PC-9 (cell line): ENCODE data around the gene ARHGAP26. TPM values are rescaled to one million over a fixed set of nuclear protein-coding genes. Genes with fewer than 3 reads are reported as not detected.

Source experiments
- BruUV-seq: library from RNA; stranded (reverse); fragments of 400-500 nt; replicated peaks from 2 replicates; lab custom pipeline; 2021; lab: Mats Ljungman, UMichigan
- CTCF ChIA-PET: fragments of 300-600 bp; sonication (Branson Sonifier 250); formaldehyde crosslinking; loops from one replicate; lab custom pipeline; 2022; ENCODE audit warnings: antibody characterized with exemption; lab: Charles Lee
- POLR2A ChIA-PET: fragments of 300-600 bp; sonication (Branson Sonifier 250); formaldehyde crosslinking; loops from one replicate; lab custom pipeline; 2022; ENCODE audit warnings: antibody characterized with exemption; ENCODE audit not compliant: unreplicated experiment; lab: Charles Lee
- DNase-seq, 2 experiments: peaks; one replicate each; pipeline versions ENCODE4 v3.0.0 to v3.0.0-alpha.2; 2015 to 2022; ENCODE audit warnings: mixed read lengths in 1 of 2
- H2AFZ ChIP-seq: fragments of 200-600 bp; sonication (generic); 2 replicates; pipeline ENCODE4 v1.8.1; 2017; ENCODE audit warnings: antibody characterized with exemption
- H3F3A ChIP-seq: fragments of 200-600 bp; sonication (generic); 2 replicates; pipeline ENCODE4 v1.8.1; 2017; ENCODE audit warnings: antibody characterized with exemption, mild to moderate bottlenecking, low read depth; ENCODE audit not compliant: insufficient read depth
- H3K27ac ChIP-seq: fragments of 200-600 bp; sonication (generic); 2 replicates; pipeline ENCODE4 v1.6.1; 2016; ENCODE audit warnings: mixed run types
- H3K27me3 ChIP-seq: fragments of 200-600 bp; sonication (generic); 2 replicates; pipeline ENCODE4 v1.6.1; 2016; ENCODE audit warnings: low read depth, mixed run types; ENCODE audit not compliant: insufficient read depth
- H3K36me3 ChIP-seq: fragments of 200-600 bp; sonication (generic); 2 replicates; pipeline ENCODE4 v1.6.1; 2016; ENCODE audit warnings: low read depth, mixed run types
- H3K4me1 ChIP-seq: fragments of 200-600 bp; sonication (generic); replicated peaks from 2 replicates; pipeline ENCODE4 v1.6.1; 2016; ENCODE audit warnings: mixed run types; ENCODE audit not compliant: insufficient read depth
- H3K4me2 ChIP-seq: fragments of 200-600 bp; sonication (generic); 2 replicates; pipeline ENCODE4 v1.6.1; 2017; ENCODE audit warnings: mixed run types
- H3K4me3 ChIP-seq: fragments of 200-600 bp; sonication (generic); 2 replicates; pipeline ENCODE4 v1.6.1; 2016; ENCODE audit warnings: mixed run types
- H3K79me2 ChIP-seq: fragments of 200-600 bp; sonication (generic); 2 replicates; pipeline ENCODE4 v1.6.1; 2017; ENCODE audit warnings: low read depth, mixed run types
- H3K9me2 ChIP-seq: fragments of 200-600 bp; sonication (generic); 2 replicates; pipeline ENCODE4 v1.8.1; 2017; ENCODE audit warnings: mild to moderate bottlenecking; ENCODE audit not compliant: insufficient read depth
- H3K9me3 ChIP-seq: fragments of 200-600 bp; sonication (generic); 2 replicates; pipeline ENCODE4 v1.8.1; 2016; ENCODE audit warnings: low read depth; ENCODE audit not compliant: insufficient read depth
- H4K20me1 ChIP-seq: fragments of 200-600 bp; sonication (generic); 2 replicates; pipeline ENCODE4 v1.8.1; 2017; ENCODE audit not compliant: insufficient read depth
- EZH2 ChIP-seq: fragments of 200-600 bp; sonication (generic); IDR thresholded peaks from 2 replicates; pipeline ENCODE4 v1.8.0; 2017; ENCODE audit warnings: antibody characterized with exemption, low read depth
- intact Hi-C: fragments of 100-400 bp; cut with micrococcal nuclease; formaldehyde crosslinking; loops from one replicate; pipeline ENCODE4 v1.10.0; 2022; ENCODE audit not compliant: unreplicated experiment
- total RNA-seq: library from RNA; stranded (reverse); gene quantifications from 2 replicates; pipeline ENCODE4 v1.2.3, GENCODE V29; 2021
- TF ChIP-seq, protein P1 (sequence below): fragments of 200-600 bp; sonication (generic); conservative IDR thresholded peaks from 2 replicates; pipeline ENCODE4 v1.6.1; 2017; ENCODE audit warnings: mixed run types, antibody characterized with exemption, mild to moderate bottlenecking, moderate library complexity

The ARHGAP26 gene
- total RNA-seq, 1 experiment from 2014 or later = 29.7 TPM

DNA sequence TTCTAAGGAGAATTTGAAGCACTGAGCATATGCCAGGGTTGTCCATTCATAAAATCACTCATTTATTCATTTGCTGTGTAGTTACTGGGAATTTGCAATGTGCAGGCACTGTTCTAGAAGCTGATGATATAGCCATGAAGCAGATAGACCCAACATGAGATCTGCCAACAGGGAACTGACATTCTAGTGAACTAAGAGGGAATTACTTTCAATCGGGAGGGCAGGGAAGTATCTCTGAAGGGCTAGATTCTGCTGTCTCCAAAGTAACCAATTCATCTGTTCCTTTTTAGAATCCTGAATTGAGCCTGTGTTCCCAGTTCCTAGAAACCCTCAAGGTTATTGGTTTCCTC is 11.4 kb upstream of the ARHGAP26 start:
- TF ChIP-seq EZH2 = no peak
- TF ChIP-seq, protein P1, sequence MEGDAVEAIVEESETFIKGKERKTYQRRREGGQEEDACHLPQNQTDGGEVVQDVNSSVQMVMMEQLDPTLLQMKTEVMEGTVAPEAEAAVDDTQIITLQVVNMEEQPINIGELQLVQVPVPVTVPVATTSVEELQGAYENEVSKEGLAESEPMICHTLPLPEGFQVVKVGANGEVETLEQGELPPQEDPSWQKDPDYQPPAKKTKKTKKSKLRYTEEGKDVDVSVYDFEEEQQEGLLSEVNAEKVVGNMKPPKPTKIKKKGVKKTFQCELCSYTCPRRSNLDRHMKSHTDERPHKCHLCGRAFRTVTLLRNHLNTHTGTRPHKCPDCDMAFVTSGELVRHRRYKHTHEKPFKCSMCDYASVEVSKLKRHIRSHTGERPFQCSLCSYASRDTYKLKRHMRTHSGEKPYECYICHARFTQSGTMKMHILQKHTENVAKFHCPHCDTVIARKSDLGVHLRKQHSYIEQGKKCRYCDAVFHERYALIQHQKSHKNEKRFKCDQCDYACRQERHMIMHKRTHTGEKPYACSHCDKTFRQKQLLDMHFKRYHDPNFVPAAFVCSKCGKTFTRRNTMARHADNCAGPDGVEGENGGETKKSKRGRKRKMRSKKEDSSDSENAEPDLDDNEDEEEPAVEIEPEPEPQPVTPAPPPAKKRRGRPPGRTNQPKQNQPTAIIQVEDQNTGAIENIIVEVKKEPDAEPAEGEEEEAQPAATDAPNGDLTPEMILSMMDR = no peak
- no peaks in the 10 kb centered on the region for H4K20me1 ChIP-seq
- no peaks in the 10 kb centered on the region for H3K4me1 ChIP-seq
- no peaks in the 10 kb centered on the region for H3K9me2 ChIP-seq
- no peak overlapping the region for H3K27ac ChIP-seq
- ChIA-PET CTCF (no interaction called here), POLR2A (interaction anchor here (0.6 kb wide), 1 partner anchor 20 kb away, joined by 4 read pairs; no protein-coding TSS in a partner anchor)
- H3K79me2 ChIP-seq = no peaks in the 10 kb centered on the region
- intact Hi-C loops = no loop called here
- no peak overlapping the region for H2AFZ ChIP-seq
- H3K27me3 ChIP-seq = no peaks in the 10 kb centered on the region
- H3K4me3 ChIP-seq = no peak overlapping the region
- BruUV-seq = no TSS peak
- no peak for DNase-seq
- H3K36me3 ChIP-seq = no peaks in the 10 kb centered on the region
- peaks cover 4% of the 10 kb centered on the region; the same call in 1 of the 2 replicates for H3F3A ChIP-seq
- H3K9me3 ChIP-seq = no peaks in the 10 kb centered on the region
- no peak overlapping the region for H3K4me2 ChIP-seq

DNA sequence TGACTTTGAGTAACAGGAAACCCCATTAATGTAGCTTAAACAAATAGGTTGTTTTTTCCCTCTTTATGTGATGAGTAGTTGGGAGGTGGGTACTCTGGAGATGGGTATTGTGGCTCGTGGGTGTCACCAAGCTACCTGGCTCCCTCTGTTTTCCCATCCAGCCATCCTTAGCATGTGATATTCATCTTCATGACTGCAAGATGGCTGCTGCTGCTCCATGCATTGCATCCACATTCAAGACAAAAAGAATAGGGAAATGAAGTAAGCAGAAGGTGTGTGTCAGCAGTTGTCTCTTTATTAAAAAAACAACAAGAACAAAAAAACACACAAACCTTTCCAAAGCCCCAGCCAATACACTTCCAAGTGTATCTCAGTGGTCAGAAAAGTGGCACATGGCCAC is 6.5 kb upstream of the ARHGAP26 start:
- Histone ChIP-seq H3K4me2 (no peak overlapping the region), H3K79me2 (no peaks in the 10 kb centered on the region), H3K4me1 (no peaks in the 10 kb centered on the region), H3K9me2 (no peaks in the 10 kb centered on the region), H3K4me3 (no peak overlapping the region), H3K9me3 (no peaks in the 10 kb centered on the region), H3F3A (no peaks in the 10 kb centered on the region), H3K27me3 (no peaks in the 10 kb centered on the region), H4K20me1 (no peaks in the 10 kb centered on the region), H2AFZ (no peak overlapping the region), H3K27ac (no peak overlapping the region), H3K36me3 (no peaks in the 10 kb centered on the region)
- no peak for DNase-seq
- no peak for TF ChIP-seq EZH2
- TF ChIP-seq, protein P1 = no peak
- ChIA-PET POLR2A (no interaction called here), CTCF (no interaction called here)
- intact Hi-C loops = no loop called here
- BruUV-seq = no TSS peak

DNA sequence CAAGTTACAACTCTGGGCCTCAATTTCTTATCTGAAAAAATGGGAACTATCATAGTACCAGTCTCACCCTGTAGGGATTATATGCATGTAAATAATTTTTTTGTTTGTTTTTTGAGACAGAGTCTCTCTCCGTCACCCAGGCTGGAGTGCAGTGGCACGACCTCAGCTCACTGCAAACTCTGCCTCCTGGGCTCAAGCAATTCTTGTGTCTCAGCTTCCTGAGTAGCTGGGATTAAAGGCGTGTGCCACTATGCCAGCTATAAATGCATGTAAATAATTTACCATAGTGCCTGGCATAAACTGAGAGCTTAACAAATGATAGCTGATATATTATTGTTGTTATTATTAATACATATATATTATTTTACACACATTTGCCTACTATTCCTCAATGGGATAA is 3.0 kb upstream of the ARHGAP26 start:
- Histone ChIP-seq H3K4me2 (no peak overlapping the region), H3K36me3 (no peaks in the 10 kb centered on the region), H3K9me3 (no peaks in the 10 kb centered on the region), H3K9me2 (no peaks in the 10 kb centered on the region), H3K79me2 (peaks cover 6% of the 10 kb centered on the region), H3K27ac (no peak overlapping the region), H3K4me1 (peaks cover 14% of the 10 kb centered on the region), H3F3A (0 out of 2 replicates have a peak, but pooled peaks cover 3% of the 10 kb centered on the region), H3K4me3 (no peak overlapping the region), H4K20me1 (peaks cover 1% of the 10 kb centered on the region; the same call in 1 of the 2 replicates), H3K27me3 (no peaks in the 10 kb centered on the region), H2AFZ (no peak overlapping the region)
- CTCF ChIA-PET = no interaction called here
- intact Hi-C loops = no loop called here
- BruUV-seq = no TSS peak
- TF ChIP-seq EZH2 = no peak
- TF ChIP-seq, protein P1 = no peak
- POLR2A ChIA-PET = interaction anchor here (0.6 kb wide), 1 partner anchor 96 kb away, joined by 12 read pairs; no protein-coding TSS in a partner anchor
- no peak for DNase-seq
